ENCODE data around the gene SEPTIN12.
"Not testable (repeated sequence)": the region's sequence is repeated elsewhere in the genome, so short reads cannot be mapped to it uniquely, and the experiment has no call there.

The SEPTIN12 gene

GRCh38 chr16:4801962-4802658, 14.0 kb upstream of the SEPTIN12 start, which contains the start of gene ROGDI:
Gene ROGDI, minus strand, starts transcription at chr16:4802633. Its CDS starts 62 bp downstream, at chr16:4802571.
- DNase-seq = peak; percentile 90

- peak; percentile 50 for DNase-seq
Observed at GRCh38 chr16:4801051-4801961, 13.2 kb upstream of the SEPTIN12 start.

GRCh38 chr16:4800290-4801041, 12.3 kb upstream of the SEPTIN12 start:
- DNase-seq = peak; percentile 83

GRCh38 chr16:4799171-4799855, 11.2 kb upstream of the SEPTIN12 start:
- no peak for DNase-seq

DNA sequence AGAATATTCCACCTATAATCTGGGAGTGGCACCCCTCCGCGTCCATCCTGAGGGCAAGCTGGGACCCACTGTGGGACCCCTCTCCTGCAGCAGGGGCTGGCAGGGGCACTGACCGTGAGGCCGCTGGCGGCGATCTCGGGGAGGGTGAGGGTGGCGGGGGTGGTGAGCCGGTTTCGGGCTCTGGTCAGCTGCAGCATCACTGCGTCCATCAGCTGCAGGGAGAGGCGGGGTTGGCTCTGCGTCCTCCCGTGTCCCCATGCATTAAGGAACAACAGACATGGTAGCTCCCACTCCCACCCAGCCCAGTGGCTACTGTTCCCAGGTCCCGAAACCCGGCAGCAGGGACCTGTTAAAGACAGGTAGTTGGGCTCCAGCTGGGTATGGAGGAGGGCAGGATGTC, 10.3 kb upstream of the SEPTIN12 start:
- DNase-seq = no peak

GRCh38 chr16:4797805-4798252, 9.7 kb upstream of the SEPTIN12 start:
- no peak for DNase-seq

DNA sequence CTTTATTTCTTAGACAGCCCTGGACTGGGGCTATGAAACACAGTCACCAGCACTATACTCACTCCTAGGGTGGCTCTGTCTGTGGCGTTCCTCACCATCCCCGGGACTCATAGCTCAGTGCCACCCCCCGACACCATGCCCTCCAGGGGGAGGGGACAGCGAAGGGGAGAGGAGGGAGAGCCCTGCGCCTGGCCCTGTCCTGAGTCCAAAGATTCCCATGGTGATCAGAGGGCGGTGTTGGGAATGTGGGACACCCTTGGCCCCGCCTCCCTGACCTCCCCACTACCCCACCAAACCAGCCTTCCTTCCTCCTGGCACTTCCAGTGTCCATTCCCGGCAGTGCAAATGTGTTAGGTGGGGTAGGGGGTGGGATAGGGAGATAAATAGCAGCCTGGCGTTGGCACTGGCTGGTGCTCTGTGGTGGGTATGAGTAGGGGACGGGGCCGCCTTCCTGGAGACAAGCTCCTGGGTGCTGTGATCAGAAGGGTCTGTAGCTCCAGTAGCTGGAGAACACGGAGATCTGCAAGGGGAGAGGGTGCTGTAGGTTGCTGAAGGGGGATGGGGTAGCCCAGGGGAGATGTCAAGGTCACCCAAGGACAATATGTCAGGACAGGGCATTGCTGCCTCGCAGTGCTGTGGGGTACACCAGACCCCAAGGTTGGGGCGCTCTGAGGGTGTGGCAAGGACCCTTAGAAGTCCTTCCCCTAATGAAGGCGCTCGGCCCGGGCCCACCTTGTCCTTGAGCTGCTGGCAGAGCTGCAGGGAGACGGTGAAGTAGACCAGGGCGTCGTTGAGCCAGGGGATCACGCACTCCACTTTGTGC, 9.0 kb upstream of the SEPTIN12 start:
- no peak for DNase-seq

DNA sequence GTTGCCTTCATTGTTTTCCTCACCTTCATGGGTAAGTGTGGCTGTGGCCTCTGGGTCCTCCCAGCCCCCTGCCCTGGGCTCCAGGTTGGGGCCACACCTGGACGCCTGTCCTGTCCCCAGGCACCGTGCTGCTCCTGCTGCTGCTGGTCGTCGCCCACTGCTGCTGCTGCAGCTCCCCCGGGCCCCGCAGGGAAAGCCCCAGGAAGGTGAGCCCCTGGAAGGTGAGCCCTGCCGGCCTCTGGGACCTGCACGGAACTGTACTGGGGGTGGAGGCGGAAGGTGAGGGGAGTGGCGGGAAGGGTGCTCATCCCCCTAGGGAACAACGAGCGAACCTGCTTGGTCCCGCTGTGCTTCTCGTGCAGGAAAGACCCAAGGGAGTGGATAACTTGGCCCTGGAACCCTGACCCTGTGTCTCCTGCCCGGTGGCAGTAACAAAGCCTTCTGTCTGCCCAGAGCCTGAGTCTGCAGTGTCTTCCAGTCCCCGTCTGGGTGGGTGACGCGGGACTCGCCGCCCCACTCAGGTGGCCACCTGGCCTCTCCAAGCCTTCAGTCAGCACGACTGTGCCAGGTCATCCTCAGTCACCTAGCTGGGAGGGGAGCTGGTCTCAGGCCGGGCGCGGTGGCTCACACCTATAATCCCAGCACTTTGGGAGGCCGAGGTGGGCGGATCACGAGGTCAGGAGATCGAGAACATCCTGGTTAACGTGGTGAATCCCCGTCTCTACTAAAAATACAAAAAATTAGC, 7.9 kb upstream of the SEPTIN12 start:
- no peak for DNase-seq

DNA sequence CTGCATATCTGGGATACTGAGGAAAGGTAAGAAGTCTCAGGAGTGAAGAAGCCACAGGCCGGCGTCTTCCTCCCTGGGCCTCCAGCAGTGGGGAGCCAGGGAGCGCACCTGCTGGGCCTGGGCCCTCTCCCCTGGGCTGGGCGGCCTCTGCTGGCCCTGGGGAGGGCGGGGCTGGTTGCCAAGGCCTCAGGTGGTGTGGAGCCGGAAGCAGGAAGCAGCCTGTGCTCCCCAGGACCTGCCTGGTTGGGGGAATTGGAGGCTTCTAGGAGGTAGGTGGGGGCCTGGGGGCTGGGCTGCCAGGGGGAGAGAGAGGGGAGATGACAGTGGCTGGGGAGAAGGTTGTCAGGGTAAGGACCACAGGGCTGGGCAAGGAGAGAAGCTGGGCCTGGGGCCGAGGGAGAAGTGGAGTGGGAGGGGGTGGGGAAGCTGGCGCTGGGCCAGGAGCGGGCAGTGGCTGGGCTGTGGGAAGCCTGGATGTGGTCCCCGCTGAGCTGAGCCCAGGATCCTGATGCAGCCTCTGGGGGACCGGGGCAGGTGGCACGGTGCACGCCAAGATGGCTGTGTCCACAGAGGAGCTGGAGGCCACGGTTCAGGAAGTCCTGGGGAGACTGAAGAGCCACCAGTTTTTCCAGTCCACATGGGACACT, 7.2 kb upstream of the SEPTIN12 start, which contains the start of gene SMIM22:
TSS of gene SMIM22 (plus strand) at position 189 of the 647 bp plus-strand sequence. CDS start at position 555, 366 bp downstream.
- DNase-seq = peak; percentile 27

GRCh38 chr16:4792951-4793513, 4.9 kb upstream of the SEPTIN12 start:
- peak; percentile 10 for DNase-seq

DNA sequence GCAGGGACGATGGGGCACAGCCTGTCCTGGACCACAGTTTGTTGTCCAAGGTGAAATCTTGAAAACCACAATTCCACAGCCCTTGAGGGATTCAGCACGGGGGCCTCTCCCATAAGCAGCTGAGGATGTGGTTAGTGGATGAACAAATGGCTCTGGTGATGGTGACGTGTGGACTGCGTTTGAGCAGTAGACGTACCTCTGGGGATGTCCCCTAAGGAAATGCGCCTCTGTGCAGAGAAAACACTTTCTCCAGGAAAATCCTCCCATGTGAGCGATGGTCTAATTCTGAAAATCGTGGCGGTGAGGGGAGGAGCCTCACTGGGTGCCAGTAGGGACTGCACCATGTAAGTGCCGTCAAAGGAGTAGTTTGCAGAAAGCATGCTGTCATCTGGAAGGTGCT, 2.7 kb upstream of the SEPTIN12 start:
- DNase-seq = no peak

DNA sequence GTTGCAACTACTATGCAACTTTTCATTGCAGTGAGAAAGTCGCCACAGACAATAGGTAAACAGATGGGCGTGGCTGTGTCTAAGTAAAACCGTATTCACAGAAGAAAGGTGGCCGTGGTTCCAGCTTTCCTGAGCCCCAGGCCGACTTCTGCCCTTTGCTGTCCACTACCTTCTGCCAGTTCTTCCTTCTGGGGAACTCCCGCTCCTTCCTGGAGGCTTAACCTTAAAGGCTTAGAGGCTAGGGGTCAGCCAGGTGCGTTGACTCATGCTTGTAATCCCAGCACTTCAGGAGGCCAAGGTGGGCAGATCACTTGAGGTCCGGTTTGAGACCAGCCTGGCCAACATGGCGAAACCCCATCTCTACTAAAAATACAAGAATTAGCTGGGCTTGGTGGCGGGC, 2.1 kb upstream of the SEPTIN12 start:
- no peak for DNase-seq

GRCh38 chr16:4788910-4789309, 765 bp upstream of the SEPTIN12 start:
- no peak for DNase-seq

DNA sequence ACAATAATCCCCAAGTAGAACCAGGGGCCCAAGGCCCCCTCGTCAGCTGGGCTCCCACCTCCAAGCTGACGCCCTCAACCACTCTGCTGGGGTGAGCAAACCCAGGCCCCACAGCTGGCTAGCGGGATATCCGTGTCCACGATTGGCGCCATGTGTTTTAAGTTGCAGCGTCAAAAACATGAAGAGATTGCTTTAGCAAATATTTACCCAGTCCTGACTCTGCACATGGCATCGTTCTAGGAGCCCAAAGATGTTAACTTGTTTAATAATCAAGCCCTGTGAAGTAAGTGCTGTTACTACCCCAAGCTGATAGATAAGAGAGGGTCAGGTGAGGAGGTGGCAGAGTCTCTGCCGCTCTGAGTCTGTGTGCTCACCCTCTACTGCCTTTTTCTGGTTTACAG, 344 bp upstream of the SEPTIN12 start:
- DNase-seq = no peak

GRCh38 chr16:4787068-4787467, 1.1 kb downstream of the SEPTIN12 start:
- DNase-seq = no peak

DNA sequence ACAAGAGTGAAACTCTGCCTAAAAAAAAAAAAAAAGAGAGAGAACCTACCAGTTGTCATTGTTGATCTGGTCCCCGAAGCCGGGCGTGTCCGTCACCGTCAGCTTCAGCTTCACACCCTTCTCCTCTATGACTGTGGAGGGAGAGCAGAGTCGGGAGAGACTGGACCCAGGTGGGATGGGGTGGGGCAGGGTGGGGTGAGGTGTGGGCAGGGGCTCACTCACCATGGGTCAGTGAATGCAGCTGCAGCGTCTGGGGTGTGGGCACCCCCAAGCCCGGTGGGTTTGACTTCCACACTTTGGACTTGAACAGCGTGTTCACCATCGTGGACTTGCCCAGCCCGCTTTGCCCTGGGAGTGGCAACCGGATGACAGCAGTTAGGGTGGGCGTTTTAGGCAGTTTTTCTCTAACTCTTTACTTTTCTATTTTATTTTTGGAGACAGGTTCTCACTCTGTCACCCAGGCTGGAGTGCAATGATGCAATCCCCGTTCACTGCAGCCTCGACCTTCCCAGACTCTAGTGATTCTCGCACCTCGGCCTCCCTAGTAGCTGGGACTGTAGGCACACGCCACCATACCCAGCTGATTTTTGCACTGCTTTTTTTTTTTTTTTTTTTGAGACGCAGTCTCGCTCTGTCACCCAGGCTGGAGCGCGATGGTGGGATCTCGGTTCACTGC, 2.2 kb downstream of the SEPTIN12 start:
- no peak for DNase-seq

- DNase-seq = not testable (repeated sequence)
Observed at GRCh38 chr16:4784444-4784987, 3.6 kb downstream of the SEPTIN12 start.

- no peak for DNase-seq
Observed at GRCh38 chr16:4783951-4784336, 4.2 kb downstream of the SEPTIN12 start.
